LNCaP clone FGC (cell line): Measurements from ENCODE around the gene BSDC1.

ENCODE experiments used
- DNase-seq: peaks from one replicate; pipeline ENCODE4 v3.0.0-alpha.2; 2011; ENCODE audit warnings: low read depth
- H3K4me3 ChIP-seq: 2 replicates; pipeline ENCODE4 v1.5.1; 2011; ENCODE audit warnings: mild to moderate bottlenecking, low read depth, low read length, control low read depth
- CTCF ChIP-seq: IDR thresholded peaks from 2 replicates; pipeline ENCODE4 v1.5.1; 2012; ENCODE audit warnings: mild to moderate bottlenecking; ENCODE audit not compliant: control insufficient read depth, insufficient read depth; ENCODE audit errors: extremely low read depth

BSDC1 gene

GRCh38 chr1:32377541-32378220, 16.6 kb downstream of the BSDC1 start:
- no peak for DNase-seq
- no peak overlapping the region for H3K4me3 ChIP-seq
- TF ChIP-seq CTCF: no peak

DNA sequence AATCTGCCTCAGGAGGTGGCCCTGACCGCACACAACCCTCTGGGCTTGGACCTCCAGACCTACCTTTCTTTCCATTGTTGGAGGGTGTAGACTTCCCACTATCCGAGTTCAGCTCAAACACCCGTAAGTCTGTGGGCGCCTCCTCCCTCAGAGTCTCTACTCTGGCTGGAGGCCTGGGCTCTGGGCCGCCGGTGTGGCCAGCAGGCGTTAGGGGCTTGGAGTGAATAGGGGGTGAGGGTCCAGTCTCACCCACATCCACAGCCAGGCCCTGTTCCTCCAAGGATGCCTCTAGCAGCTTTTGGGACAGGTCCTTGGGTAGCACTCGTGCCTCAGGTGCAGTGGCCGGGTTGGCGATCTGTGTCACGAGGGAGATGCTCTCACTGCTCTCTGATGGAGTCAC, 18.0 kb downstream of the BSDC1 start:
- H3K4me3 ChIP-seq: no peak overlapping the region
- DNase-seq: no peak
- no peak for TF ChIP-seq CTCF

DNA sequence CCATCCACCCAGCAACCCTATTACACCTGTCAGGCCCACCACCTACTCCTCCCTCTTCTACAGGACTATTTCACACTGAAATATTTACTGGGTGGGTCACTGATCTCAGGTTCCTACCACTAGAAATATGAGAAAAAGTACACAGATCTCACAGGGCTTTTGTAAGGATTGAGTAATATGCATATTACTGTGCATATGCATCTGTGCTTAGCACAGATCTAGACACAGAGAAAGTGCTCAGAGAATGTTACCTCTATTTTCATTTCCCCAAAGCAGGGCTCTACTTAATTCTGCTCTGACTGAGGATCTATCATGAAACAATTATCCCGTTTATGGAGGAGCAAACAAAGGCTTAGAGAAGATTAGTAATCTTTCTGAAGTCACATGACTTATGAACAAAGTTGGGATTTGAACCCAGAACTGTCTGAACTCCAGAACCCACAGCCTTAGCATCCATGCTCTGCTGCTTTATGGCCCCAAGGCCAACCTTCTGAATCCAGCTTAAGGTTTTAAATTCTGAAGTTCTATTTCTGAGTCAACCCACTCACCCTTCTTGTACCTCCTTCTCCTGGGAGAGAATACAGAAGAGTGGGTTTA, 20.1 kb downstream of the BSDC1 start:
- DNase-seq: no peak
- no peak overlapping the region for H3K4me3 ChIP-seq
- TF ChIP-seq CTCF: no peak

DNA sequence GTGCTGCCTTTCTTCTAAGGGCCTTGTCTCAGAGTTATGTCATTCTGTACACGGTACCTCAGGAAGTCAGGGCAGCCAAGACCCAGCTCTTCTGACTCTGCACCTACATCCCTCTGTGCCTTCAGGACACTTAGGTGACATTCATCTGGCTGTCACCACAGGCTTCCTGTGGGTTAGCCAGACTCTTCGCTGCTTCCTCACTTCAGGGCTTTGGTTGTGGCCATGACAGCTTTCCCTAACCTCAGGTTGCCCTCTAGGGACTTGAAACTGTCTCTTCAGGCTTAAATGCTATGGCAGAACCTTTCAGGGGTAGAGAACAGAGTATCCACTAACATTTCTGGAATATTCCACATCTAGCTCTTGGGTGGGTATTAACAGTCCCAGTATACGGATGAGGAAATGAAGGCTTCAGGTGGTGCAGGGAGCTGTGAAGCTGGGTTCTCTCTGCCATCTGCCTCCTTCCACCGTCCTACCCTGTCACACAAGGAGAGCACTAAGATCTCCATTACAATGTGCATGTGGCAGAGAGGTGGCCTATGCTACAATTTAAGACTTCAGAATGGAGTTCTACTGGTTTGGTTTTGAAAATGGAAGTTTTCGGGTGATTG, 22.0 kb downstream of the BSDC1 start:
- TF ChIP-seq CTCF: no peak
- DNase-seq: no peak
- no peak overlapping the region for H3K4me3 ChIP-seq

GRCh38 chr1:32367912-32368635, 26.2 kb downstream of the BSDC1 start:
- no peak overlapping the region for H3K4me3 ChIP-seq
- TF ChIP-seq CTCF: no peak
- DNase-seq: no peak

GRCh38 chr1:32365445-32365844, 28.8 kb downstream of the BSDC1 start:
- TF ChIP-seq CTCF: no peak
- DNase-seq: no peak
- no peak overlapping the region for H3K4me3 ChIP-seq
